Vagina (tissue), 2 donors: ENCODE results near the gene ZNF783. TPM values are rescaled to one million over a fixed set of nuclear protein-coding genes. Genes with fewer than 3 reads are reported as not detected.

Experiments
- DNase-seq, 2 donors: peaks; one replicate each; pipeline ENCODE4 v3.0.0-alpha.2; 2017; ENCODE audit errors: extremely low spot score in 2 of 2
- H3K27ac ChIP-seq: fragments of 200-600 bp; sonication (generic); one replicate; pipeline ENCODE4 v1.5.1; 2019
- H3K27me3 ChIP-seq: fragments of 200-600 bp; sonication (generic); one replicate; pipeline ENCODE4 v1.5.1; 2019
- H3K36me3 ChIP-seq, 2 donors: fragments of 200-600 bp; sonication (generic); one replicate each; pipeline ENCODE4 v1.5.1; 2017 to 2019
- H3K4me1 ChIP-seq: fragments of 200-600 bp; sonication (generic); one replicate; pipeline ENCODE4 v1.5.1; 2019
- H3K4me3 ChIP-seq, 2 donors: fragments of 200-600 bp; sonication (generic); 1 replicate in 1 of 2; 2 replicates in 1 of 2; pipeline ENCODE4 v1.5.1; 2016 to 2019
- H3K9me3 ChIP-seq: fragments of 200-600 bp; sonication (generic); one replicate; pipeline ENCODE4 v1.5.1; 2019
- CTCF ChIP-seq, 3 experiments: fragments of 450-650 bp in 2 of 3; fragments of 200-600 bp in 1 of 3; sonication (generic) in 1 of 3; IDR thresholded peaks; one replicate each; pipeline ENCODE4 v1.5.1; 2017 to 2019; ENCODE audit warnings: antibody characterized with exemption in 3 of 3, mild to moderate bottlenecking in 2 of 3, moderate library complexity in 2 of 3
- POLR2A ChIP-seq, 2 donors: fragments of 450-650 bp; IDR thresholded peaks; one replicate each; pipeline ENCODE4 v1.6.1; 2017; ENCODE audit warnings: antibody characterized with exemption in 2 of 2, mild to moderate bottlenecking in 2 of 2, moderate library complexity in 2 of 2
- POLR2AphosphoS5 ChIP-seq, 2 donors: sonication (generic); formaldehyde crosslinking; IDR thresholded peaks; one replicate each; pipeline ENCODE4 v1.9.0; 2017; ENCODE audit warnings: antibody characterized with exemption in 2 of 2, mild to moderate bottlenecking in 2 of 2, low read depth in 1 of 2; ENCODE audit not compliant: insufficient read depth in 1 of 2
- intact Hi-C: fragments of 100-400 bp; cut with DNase I; formaldehyde crosslinking; loops from one replicate; pipeline ENCODE4 v1.15.1; 2023
- small RNA-seq: library from RNA; depleted of rRNA; stranded (forward); fragments of <200 nt; gene quantifications from one replicate; pipeline ENCODE3, GENCODE V24; 2016
- total RNA-seq: library from RNA; depleted of rRNA; stranded (reverse); fragments of >200 nt; gene quantifications from one replicate; pipeline ENCODE4 v1.2.3, GENCODE V29; 2016

ZNF783 gene
- total RNA-seq, 1 donor from 2014 or later, result 13.8 TPM

DNA sequence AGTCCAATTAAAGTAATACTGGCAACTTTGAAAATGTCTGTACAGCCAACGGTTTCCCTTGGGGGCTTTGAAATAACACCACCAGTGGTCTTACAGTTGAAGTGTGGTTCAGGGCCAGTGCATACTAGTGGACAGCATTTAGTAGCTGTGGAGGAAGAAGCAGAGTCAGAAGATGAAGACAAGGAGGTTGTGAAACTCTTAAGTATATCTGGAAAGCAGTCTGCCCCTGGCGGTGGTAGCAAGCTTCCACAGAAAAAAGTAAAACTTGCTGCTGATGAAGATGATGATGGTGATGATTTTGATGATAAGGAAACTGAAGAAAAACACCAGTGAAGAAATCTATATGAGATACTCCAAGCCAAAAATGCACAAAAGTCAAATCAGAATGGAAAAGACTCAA, 72.2 kb downstream of the ZNF783 start:
- no peaks in the 10 kb centered on the region for H3K27me3 ChIP-seq
- H3K4me1 ChIP-seq, result no peaks in the 10 kb centered on the region
- no peak for DNase-seq
- intact Hi-C loops, result no loop called here
- H3K27ac ChIP-seq, result no peak overlapping the region
- H3K9me3 ChIP-seq, result no peaks in the 10 kb centered on the region
- H3K4me3 ChIP-seq, result no peak overlapping the region
- TF ChIP-seq CTCF (IDR thresholded peaks at IDR 0.05), result no peak
- TF ChIP-seq POLR2AphosphoS5 (IDR thresholded peaks at IDR 0.05; ENCODE audit: insufficient read depth in 1 of 2, low read depth in 1 of 2), result no peak
- TF ChIP-seq POLR2A (IDR thresholded peaks at IDR 0.05), result no peak
- no peaks in the 10 kb centered on the region for H3K36me3 ChIP-seq

Small RNA genes lying within 50 kb of the gene (small RNA-seq; reads per million reads assigned to genes)
- not detected for gene AC004941.2

Other genes starting within 250 kb of the ZNF783 start
- 69.5 TPM for gene PDIA4, start 233.7 kb upstream of the ZNF783 start, total RNA-seq
- gene ZNF786, start 171.5 kb upstream of the ZNF783 start, total RNA-seq, result 8.3 TPM
- 2.9 TPM for gene ZNF425, start 135.9 kb upstream of the ZNF783 start, total RNA-seq
- 21.4 TPM for gene ZNF398, start 114.7 kb upstream of the ZNF783 start, total RNA-seq
- gene ZNF282, start 66.7 kb upstream of the ZNF783 start, total RNA-seq, result 17.9 TPM
- gene ZNF212, start 22.5 kb upstream of the ZNF783 start, total RNA-seq, result 8.8 TPM
- gene ZNF777, start 198.9 kb downstream of the ZNF783 start, total RNA-seq, result 13.5 TPM
- gene ZNF746, start 235.6 kb downstream of the ZNF783 start, total RNA-seq, result 29.0 TPM